ENCODE measurements around the gene COL28A1. TPM values are rescaled to one million over a fixed set of nuclear protein-coding genes. Genes with fewer than 3 reads are reported as not detected.

The COL28A1 gene
- total and polyA plus RNA-seq, 2 of the 13 experiments (the other 11 are each of a cell fraction or from before 2014, with no cell fraction given) = 0.07 to 0.15 TPM

DNA sequence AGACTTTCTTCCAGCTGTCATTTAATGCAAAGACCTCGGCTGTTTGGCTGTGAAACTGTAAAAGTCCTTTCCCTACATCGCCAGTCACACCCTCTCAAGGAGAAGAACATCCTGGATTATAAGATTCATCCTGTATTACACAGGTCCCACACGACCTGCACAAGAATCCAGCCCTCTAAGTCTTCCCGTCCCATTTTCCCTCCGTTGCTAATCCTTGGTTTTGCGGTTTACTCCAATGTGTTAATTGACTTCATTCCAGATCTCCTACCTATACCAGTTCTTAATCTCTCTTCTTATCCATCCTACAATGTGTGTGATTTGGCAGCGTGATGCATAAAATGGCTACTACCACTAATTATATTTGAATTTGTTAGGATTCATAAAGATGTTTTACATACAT is 110.4 kb downstream of the COL28A1 start:
- no peak for DNase-seq (ENCODE audit: low spot score)
- no peak for ATAC-seq
- Histone ChIP-seq H3K79me2 (ENCODE audit: insufficient read depth, low read length) (no peaks in the 10 kb centered on the region), H3K4me1 (ENCODE audit: insufficient read depth, low read length) (no peaks in the 10 kb centered on the region), H2AFZ (ENCODE audit: low read length) (no peak overlapping the region), H4K20me1 (ENCODE audit: insufficient read depth, low read length) (no peaks in the 10 kb centered on the region), H3K27ac (ENCODE audit: extremely low read length, insufficient read depth, low read length) (no peak overlapping the region), H3K27me3 (ENCODE audit: control insufficient read depth in 1 of 2, insufficient read depth in 2 of 2, low read length in 2 of 2) (0 out of 5 replicates have a peak, but pooled peaks cover 0 to 3% of the 10 kb centered on the region in 2 experiments), H3K4me3 (replicated peaks in 1 of 3; ENCODE audit: insufficient read depth in 1 of 3, low read depth in 2 of 3, low read length in 3 of 3) (no peak overlapping the region), H3K9me3 (ENCODE audit: low read length) (no peaks in the 10 kb centered on the region), H3K9ac (ENCODE audit: insufficient read depth, low read depth, low read length) (no peak overlapping the region), H3K4me2 (ENCODE audit: low read depth, low read length) (no peak overlapping the region), H3K36me3 (replicated peaks in 1 of 2; ENCODE audit: control insufficient read depth in 1 of 2, insufficient read depth in 2 of 2, low read length in 2 of 2) (no peaks in the 10 kb centered on the region)
- FAIRE-seq = no peak
- intact Hi-C loops (cut with micrococcal nuclease; ENCODE audit: unreplicated experiment) = loop anchor here (10.0 kb wide), 2 partner anchors 219 to 339 kb away; partner anchors contain the start of gene UMAD1
- CTCF ChIA-PET (ENCODE audit: low intra/inter-chr PET ratio, low total read pairs) = interaction anchor here (1.5 to 2.3 kb wide), 3 partner anchors 116 to 871 kb away, joined by 4 to 37 read pairs (median 12); no protein-coding TSS in a partner anchor
- POLR2A ChIA-PET = no interaction called here
- 62% methylated on average over 7 of the region's 7 CpGs for WGBS (ENCODE audit: low lambda C conversion rate)
- TF ChIP-seq WIZ (CRISPR knock-in tag; IDR thresholded peaks at IDR 0.05) (no peak), SIX4 (CRISPR knock-in tag; IDR thresholded peaks at IDR 0.05) (no peak), ZNF780A (CRISPR knock-in tag; IDR thresholded peaks at IDR 0.05) (no peak), ZNF354B (CRISPR knock-in tag; IDR thresholded peaks at IDR 0.05) (no peak), TBX3 (IDR thresholded peaks at IDR 0.05; ENCODE audit: borderline replicate concordance) (no peak), EHMT2 (IDR thresholded peaks at IDR 0.05; ENCODE audit: borderline replicate concordance, low read depth, low read length) (no peak), ZNF614 (CRISPR knock-in tag; IDR thresholded peaks at IDR 0.05; ENCODE audit: borderline replicate concordance) (no peak), XRCC5 (optimal IDR thresholded peaks at IDR 0.05; ENCODE audit: low read length) (no peak)
- no TSS peak for BruUV-seq (replicated peaks)
- in situ Hi-C loops (cut with HindIII; ENCODE audit: extremely low pct_ligation_motif_present, low pct_unique_long_range_greater_than_20kb) = loop anchor here (5.0 to 10.0 kb wide), 2 partner anchors 112 to 789 kb away; partner anchors contain the start of gene COL28A1

Measured in HepG2 (cell line).